GM12874 (cell line): Measurements from ENCODE around the gene KLHDC4.

Source experiments
- CTCF ChIP-seq: IDR thresholded peaks from 2 replicates; pipeline ENCODE4 v1.5.1; 2011; ENCODE audit warnings: low read depth, mild to moderate bottlenecking, control low read depth, low read length, moderate library complexity; ENCODE audit not compliant: insufficient read depth

Gene KLHDC4

GRCh38 chr16:87761060-87761459 lies 4.7 kb downstream of the KLHDC4 start:
- no peak for TF ChIP-seq CTCF

DNA sequence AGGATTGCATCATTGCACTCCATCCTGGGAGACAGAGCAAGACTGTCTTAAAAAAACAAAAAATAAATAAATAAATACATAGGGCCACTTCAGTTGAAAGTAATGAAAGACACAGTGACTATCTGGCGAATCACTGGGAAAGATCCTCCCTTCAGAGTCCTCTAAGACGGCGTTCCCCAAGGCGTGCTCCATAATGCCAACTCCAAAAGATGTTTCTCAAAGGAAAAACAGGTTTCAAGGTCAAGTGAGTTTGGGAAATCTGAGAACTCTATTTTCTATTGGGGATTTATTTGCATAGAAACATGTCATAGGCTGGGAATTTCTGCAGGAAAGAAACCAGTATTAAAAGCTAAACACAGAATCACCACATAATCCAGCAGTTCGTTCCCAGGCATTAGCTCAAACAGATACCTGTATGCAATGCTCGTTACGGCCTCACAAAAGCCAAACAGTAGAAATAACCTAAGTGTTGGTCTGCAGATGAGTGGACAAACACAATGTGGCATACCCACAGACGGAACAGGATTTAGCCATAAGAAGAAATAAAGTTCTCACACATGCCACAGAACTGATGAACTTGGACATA lies 7.9 kb downstream of the KLHDC4 start:
- TF ChIP-seq CTCF = no peak

GRCh38 chr16:87754535-87754934 lies 11.3 kb downstream of the KLHDC4 start:
- TF ChIP-seq CTCF = no peak

- TF ChIP-seq CTCF = no peak
Observed at GRCh38 chr16:87747626-87748414, 18.0 kb downstream of the KLHDC4 start.

- TF ChIP-seq CTCF = no peak
Observed at GRCh38 chr16:87746178-87746577, 19.6 kb downstream of the KLHDC4 start.

- TF ChIP-seq CTCF = no peak
Observed at GRCh38 chr16:87744750-87745514, 20.9 kb downstream of the KLHDC4 start.

DNA sequence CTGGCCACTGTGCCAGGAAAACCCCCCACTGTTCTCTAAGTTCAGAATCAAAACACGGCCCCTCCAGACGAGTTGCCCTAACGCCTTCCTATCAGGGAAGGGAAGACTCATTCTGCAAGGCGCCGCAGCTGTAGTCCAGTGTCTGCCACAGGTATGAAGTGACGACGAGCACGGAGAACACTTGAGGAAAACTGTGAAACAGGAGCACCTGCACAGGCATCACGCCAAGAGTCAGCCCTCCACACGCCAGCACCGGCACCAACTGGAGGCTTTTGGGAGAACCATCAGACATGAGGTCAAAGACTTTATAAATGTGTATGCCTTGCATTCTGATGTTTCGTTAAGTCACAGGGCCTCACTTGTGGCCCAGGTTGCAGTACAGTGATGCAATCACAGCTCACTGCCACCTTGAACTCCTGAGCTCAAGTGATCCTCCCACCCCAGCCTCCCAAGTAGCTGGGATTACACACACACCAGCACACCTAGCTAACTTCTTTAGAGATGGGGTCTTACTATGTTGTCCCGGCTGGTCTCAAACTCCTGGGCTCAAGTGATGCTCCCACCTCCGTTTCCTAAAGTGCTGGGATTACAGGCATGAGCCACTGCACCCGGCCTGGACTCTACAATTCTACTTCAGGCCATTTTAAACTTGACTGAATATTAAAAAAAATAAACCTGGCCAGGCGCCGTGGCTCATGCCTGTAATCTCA lies 22.9 kb downstream of the KLHDC4 start:
- no peak for TF ChIP-seq CTCF
